Stimulated activated CD4-positive, alpha-beta T cell treated with anti-CD3 and anti-CD28 coated beads, Interleukin-2, amount 100 ng/mL, for 4 hours (primary cell): ENCODE measurements around the gene RNF111.
A peak's percentile ranks its signal among the peaks of the same experiment; 100 is the strongest.
"Not testable (repeated sequence)": the region's sequence is repeated elsewhere in the genome, so short reads cannot be mapped to it uniquely, and the experiment has no call there.

Source experiments
- DNase-seq: peaks from one replicate; pipeline ENCODE4 v3.0.0-alpha.2; 2020; ENCODE audit warnings: low read depth

RNF111 gene

DNA sequence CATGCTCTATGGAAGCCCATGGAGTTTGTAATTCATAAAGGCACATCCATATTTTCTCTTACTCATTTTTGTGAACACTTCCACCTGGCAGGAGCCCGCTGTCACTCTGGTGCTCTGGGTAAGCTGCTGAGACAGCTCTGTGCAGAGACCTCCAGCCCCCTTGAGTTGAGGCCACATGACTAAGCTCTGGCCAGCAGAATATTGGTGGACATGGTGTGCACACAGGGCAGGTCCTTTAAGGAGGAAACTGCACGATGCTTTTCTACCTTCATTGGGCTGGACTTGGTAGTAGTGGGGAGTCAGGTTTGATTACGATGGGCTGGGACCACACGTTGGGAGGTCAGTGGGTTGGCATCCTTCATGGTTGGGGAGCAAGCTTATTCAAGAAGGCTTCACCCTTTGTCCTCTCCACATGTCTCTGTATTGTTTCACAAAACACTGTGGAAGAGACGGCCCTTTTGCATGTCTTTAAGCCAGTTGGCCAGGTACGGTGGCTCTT is 146.5 kb downstream of the RNF111 start:
- no peak for DNase-seq

DNA sequence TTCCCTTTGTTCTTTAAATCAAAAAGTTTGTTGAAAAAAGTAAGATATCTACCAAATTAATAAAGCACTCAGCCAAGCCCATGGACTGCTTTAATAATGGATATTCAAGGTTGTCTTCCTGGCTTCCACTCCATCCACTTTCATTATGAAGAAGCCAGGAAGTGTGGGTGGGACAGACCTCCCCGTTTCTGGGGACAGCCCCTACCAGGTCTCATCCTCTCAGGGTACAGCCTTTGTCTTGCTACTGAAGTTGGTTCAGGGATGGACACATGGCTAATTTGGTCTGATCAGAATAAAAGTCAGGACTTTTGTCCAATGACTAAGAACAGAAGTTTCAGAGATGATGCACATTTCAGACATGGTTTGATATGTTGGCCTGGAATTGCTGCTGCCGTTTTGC is 150.1 kb downstream of the RNF111 start:
- DNase-seq, result no peak

DNA sequence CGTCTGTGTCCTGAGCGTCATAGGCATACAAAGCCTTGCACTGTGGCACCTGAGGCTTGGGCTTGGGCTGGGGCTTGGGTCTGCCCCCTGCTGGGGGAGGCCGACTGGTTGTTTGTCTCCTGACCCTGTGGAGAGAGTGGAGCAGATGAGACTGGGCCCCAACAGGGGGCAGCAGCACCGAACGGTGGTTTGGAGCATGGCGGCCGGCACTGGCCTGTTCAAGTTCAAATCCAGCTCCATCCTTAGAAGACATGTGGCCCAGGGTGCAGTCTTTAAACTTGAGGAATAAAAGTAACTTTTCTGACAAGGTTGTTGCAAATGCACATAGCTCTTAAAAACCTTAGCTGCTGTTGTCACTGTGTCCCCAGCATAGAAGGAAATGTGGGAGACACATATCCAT is 150.8 kb downstream of the RNF111 start:
- peak; percentile 23 for DNase-seq

DNA sequence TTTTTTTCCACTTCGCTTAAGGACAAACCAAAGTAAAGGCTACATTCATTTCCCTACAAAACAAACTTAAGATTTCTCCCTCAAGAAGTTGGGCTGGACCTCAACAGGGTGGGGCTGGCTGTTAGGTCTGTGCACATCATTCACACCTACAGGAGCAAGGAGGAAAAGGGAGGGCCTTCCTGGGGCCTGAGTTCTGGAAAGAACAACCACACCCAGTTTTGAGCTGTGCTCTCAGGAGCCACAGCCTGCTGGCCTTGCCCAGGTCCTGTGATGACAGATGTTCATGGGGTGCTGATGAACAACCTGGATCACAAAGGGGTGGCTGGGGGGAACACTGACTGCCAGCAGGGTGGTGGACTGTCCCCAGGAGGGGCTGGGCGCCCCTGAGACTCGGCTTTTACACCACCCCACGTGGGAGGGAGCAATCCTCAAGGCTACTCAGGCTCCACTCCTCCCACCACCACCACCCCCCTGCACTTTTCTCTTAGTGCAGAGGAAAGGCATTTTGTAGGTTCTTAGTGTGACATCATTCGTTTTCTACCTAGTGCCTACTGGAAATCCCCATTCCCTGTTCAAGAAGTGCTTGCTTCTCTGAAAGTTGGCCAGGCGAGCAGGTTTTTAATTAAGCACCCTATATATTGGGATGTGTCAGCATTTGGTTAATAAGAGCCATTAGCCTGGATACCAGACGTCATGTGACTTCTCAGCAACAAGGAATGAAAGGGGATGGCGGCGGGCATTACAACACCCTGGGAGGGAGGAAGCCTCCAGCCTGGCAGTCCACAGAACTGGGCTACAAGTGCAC is 153.2 kb downstream of the RNF111 start:
- no peak for DNase-seq

DNA sequence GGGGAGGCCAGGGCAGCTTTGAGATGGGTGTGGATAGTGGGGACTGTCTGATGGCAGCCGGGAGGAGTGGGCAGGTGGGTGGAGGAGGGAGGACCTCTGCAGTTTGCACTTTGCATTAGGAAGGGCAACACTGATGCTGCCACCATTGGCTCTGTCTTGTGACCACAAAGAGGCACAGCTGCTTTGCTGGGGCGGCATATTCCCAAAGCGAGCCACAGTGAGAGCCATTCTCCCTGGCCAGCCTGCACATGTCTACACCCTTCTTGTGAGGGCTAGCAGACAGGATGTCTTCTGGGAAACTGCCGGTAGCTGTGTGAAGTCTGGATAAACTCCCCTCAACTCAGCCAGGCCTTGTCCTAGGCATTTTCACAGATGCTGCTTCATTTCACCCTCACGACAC is 155.8 kb downstream of the RNF111 start:
- no peak for DNase-seq

DNA sequence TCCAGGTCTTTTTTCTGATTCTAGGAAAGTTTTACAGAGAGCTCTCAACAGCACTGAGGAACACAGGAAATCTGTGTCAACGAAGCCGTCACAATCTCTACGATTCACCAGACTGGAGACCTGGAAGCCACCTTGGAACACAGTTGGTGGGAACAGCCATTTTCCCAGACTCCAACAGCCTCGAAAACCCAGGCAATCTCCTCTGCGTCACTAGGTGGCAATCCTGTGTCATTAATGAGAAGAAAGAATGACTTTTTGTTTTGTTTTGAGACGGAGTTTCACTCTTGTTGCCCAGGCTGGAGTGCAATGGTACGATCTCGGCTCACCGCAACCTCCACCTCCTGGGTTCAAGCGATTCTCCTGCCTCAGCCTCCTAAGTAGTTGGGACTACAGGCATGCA is 157.1 kb downstream of the RNF111 start:
- not testable (repeated sequence) for DNase-seq
